DOHH2 (cell line): ENCODE results near the gene DYNC1I1.

Experiments used
- CTCF ChIP-seq: fragments of 200-600 bp; sonication (generic); IDR thresholded peaks from one replicate; pipeline ENCODE4 v1.5.1; 2014; ENCODE audit warnings: antibody characterized with exemption, mild to moderate bottlenecking, low read depth, low read length; ENCODE audit not compliant: poor library complexity, severe bottlenecking
- EZH2phosphoT487 ChIP-seq: fragments of 200-600 bp; sonication (generic); IDR thresholded peaks from 2 replicates; pipeline ENCODE4 v1.6.1; 2017; ENCODE audit warnings: borderline replicate concordance, mild to moderate bottlenecking, antibody characterized with exemption, low read length, moderate library complexity, mixed read lengths

- TF ChIP-seq CTCF (no peak), EZH2phosphoT487 (no peak)
Observed at GRCh38 chr7:96120445-96121225, 348.3 kb downstream of the DYNC1I1 start.
